DLD1 (cell line): ENCODE data around the gene KLHL35.

Experiments used
- in situ Hi-C: cut with HindIII; loops from 2 replicates; pipeline ENCODE4 v1.10.0; 2017; ENCODE audit warnings: low sequenced_read_pairs

KLHL35 gene

DNA sequence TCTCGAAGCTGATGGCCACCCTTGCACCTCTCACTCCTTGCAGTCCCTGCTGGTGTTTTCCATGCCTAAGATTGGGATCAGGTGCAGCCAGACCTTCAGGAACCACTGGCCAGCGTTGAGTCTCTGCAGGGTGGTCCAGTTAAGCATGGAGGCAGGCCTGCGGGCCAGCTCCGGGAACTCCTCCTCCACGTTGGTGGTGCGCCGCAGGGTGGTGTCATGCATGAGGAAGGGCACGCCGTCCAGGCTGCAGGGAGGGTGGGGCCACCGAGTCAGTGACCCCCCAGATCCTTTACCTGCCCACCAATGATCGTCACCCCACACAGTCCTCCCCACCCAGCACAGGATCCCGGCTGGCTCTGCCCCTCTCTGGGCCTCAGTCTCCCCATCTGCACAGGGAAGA, 10.0 kb upstream of the KLHL35 start:
- in situ Hi-C loops, result loop anchor here (5.0 kb wide), 1 partner anchor 89 kb away; no protein-coding TSS in a partner anchor

- in situ Hi-C loops, result loop anchor here (5.0 kb wide), 1 partner anchor 90 kb away; no protein-coding TSS in a partner anchor
Observed at GRCh38 chr11:75442161-75442885, 9.3 kb upstream of the KLHL35 start.

GRCh38 chr11:75441804-75442132, 8.8 kb upstream of the KLHL35 start:
- in situ Hi-C loops, result loop anchor here (5.0 kb wide), 1 partner anchor 91 kb away; no protein-coding TSS in a partner anchor

- in situ Hi-C loops, result loop anchor here (5.0 kb wide), 1 partner anchor 91 kb away; no protein-coding TSS in a partner anchor
Observed at GRCh38 chr11:75440960-75441803, 8.2 kb upstream of the KLHL35 start.

DNA sequence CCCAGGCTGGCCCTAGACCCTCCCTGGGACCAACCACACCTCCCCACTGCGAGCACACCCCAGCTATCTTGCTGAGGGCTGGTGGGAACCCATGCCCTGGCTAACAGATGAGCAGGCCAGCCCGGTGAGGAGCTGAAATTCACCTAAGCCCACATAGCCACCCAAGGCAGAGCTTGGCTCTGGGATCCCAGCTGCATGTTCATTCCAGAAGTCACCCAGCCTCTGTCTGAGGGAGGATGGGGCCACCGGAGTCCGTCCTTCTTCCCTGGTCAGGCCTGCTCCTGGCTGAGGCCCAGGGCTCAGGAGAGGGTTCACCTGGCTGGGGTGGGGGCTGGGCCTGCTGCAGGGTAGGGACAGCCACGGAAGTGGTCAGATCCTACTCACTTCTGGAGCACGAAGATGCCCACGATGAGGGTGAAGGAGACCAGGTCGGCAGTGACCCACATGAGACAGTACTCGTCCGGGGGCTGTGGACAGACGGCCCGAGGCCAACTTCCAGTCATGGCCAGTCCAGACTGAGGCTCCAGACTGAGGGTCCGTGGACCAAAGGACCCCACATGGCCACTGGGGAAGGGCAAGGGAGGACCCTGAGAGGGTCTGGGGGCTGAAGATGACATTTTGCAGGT, 6.6 kb upstream of the KLHL35 start:
- in situ Hi-C loops, result loop anchor here (5.0 kb wide), 1 partner anchor 93 kb away; no protein-coding TSS in a partner anchor

GRCh38 chr11:75439026-75439425, 6.0 kb upstream of the KLHL35 start:
- in situ Hi-C loops, result no loop called here

DNA sequence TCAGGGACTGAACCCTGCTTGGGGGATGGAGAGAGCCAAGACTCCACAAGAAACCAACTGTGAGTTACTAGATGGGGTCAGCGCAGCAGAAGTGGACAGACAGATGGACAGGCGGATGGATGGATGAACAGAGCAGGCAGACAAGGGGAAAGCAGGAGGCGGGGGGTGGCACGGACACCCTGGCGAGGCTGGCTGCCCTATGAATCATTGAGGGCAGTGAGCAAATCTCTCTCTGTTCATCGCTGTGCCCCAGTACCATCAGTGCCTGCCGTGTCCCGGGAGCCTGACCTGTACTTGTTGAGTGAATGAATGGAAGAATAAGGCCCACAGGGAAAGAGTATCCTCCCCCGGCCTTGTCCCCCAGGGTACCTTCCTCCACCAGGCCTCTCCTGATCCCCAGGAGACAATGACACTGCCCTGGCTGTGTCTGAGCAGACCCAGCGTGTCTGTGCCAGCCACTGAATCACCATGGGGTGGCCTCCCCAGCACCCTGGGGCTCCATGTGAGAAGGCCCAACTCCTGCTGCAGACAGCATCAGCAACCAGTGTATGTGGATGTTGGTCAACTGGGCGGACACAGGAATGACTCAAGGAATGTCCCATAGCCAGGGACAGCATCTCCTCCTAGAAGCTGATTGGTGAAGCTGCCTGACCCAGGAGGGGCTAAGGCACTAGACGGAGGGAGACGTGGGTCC, 5.1 kb upstream of the KLHL35 start:
- in situ Hi-C loops, result no loop called here

- in situ Hi-C loops, result no loop called here
Observed at GRCh38 chr11:75436806-75437205, 3.8 kb upstream of the KLHL35 start.

- in situ Hi-C loops, result no loop called here
Observed at GRCh38 chr11:75435571-75435925, 2.5 kb upstream of the KLHL35 start.

- in situ Hi-C loops, result no loop called here
Observed at GRCh38 chr11:75434886-75435570, 2.0 kb upstream of the KLHL35 start.

- in situ Hi-C loops, result no loop called here
Observed at GRCh38 chr11:75434051-75434450, 1.0 kb upstream of the KLHL35 start.

GRCh38 chr11:75433443-75433842, 440 bp upstream of the KLHL35 start:
- in situ Hi-C loops, result no loop called here

GRCh38 chr11:75431533-75432525, 1.2 kb downstream of the KLHL35 start:
- in situ Hi-C loops, result no loop called here

DNA sequence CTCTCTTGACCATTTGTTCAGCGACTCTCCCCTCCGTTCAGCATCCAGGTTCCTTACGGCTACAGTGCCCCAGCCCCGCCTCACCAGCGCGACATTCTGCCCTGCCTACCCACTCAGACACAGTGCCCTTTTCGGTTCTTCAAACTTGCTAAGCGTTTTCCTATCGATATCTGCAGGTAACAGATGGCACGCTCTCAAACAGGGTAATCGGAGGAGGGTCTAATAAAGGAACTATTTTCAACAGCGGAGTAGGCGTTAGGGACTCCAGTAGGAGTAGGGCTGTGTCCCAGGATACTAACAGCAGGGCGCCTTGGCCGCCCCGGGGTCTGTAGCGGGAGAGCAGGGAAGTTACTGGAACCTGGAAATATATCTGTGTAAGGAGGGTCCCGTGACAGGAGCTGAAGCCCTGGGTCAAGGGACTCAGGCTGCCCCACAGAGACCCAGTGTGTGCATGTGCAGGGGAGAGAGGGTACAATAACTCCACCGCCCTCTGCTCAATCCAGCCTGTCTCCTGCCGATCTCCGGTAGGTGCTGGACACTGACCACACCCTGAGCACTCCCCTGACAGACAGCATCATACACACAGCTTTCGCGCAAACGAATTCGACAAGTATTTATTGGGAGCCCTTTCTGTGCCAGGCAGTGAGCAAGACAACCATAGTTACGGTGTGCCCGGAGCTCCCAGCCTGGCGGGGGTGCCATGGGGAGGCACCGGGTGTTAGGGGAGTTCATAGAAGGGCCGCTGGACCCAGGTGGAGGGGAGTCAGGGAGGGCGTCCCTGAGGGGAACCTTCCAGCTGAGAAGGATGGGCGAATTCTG, 2.1 kb downstream of the KLHL35 start:
- in situ Hi-C loops, result no loop called here

GRCh38 chr11:75429902-75430713, 2.9 kb downstream of the KLHL35 start:
- in situ Hi-C loops, result no loop called here

DNA sequence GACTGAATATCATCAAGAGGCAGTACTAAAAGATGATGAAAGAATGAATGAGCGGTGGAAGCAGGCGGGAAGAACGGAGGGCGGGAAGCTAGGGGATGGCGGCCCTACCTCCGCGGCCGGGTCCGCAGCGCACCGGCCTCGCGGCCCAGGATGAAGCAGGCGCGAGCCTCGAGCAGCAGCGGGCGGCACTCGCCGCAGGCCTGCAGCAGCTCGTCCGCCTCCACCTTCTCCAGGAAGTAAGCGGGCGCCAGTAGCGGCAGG, 3.4 kb downstream of the KLHL35 start:
- in situ Hi-C loops, result no loop called here

GRCh38 chr11:75428989-75429640, 3.9 kb downstream of the KLHL35 start:
- in situ Hi-C loops, result no loop called here
